Testis (tissue), 3 donors: ENCODE results near the gene RBM17. TPM values are rescaled to one million over a fixed set of nuclear protein-coding genes. Genes with fewer than 3 reads are reported as not detected.

ENCODE experiments used
- DNase-seq: peaks from one replicate; pipeline ENCODE4 v3.0.0-alpha.2; 2019
- H3K27ac ChIP-seq, 2 donors: fragments of 200-600 bp; sonication (generic); one replicate each; pipeline ENCODE4 v1.5.1; 2019
- H3K27me3 ChIP-seq: fragments of 200-600 bp; sonication (generic); one replicate; pipeline ENCODE4 v1.5.1; 2019
- H3K36me3 ChIP-seq: fragments of 200-600 bp; sonication (generic); one replicate; pipeline ENCODE4 v1.5.1; 2017; ENCODE audit warnings: low read depth; ENCODE audit errors: missing control alignments
- H3K4me1 ChIP-seq: fragments of 200-600 bp; sonication (generic); one replicate; pipeline ENCODE4 v1.5.1; 2019
- H3K4me3 ChIP-seq, 2 donors: fragments of 200-600 bp; sonication (generic); one replicate each; pipeline ENCODE4 v1.5.1; 2017 to 2019
- H3K9me3 ChIP-seq: fragments of 200-600 bp; sonication (generic); one replicate; pipeline ENCODE4 v1.5.1; 2017
- POLR2A ChIP-seq: fragments of 450-650 bp; IDR thresholded peaks from one replicate; pipeline ENCODE4 v1.6.1; 2017; ENCODE audit warnings: antibody characterized with exemption, mild to moderate bottlenecking, moderate library complexity
- WGBS, 2 donors: methylation state at CpG; one replicate each; pipeline ENCODE4 v1.1.5; 2018; 5-methylcytosine and 5-hydroxymethylcytosine counted together
- intact Hi-C: fragments of 100-400 bp; cut with DNase I; formaldehyde crosslinking; loops from one replicate; pipeline ENCODE4 v1.15.1; 2023; ENCODE audit warnings: low total_unique reads
- polyA plus RNA-seq: library from polyadenylated mRNA; stranded (reverse); fragments of 350-450 nt; fragmentation: Illumina TruSeq; extraction: RNeasy Lipid Tissue Mini Kit (QIAGEN cat#74804); gene quantifications from one replicate; pipeline ENCODE4 v1.2.3, GENCODE V29; 2014; ENCODE audit warnings: low read depth, low replicate concordance; ENCODE audit not compliant: insufficient read depth
- total RNA-seq, 2 donors: library from RNA; depleted of rRNA; stranded (reverse); fragments of >200 nt; gene quantifications; one replicate each; pipeline ENCODE4 v1.2.3, GENCODE V29; 2016
- TF ChIP-seq, protein P1 (sequence below), 3 experiments: fragments of 450-650 bp in 2 of 3; fragments of 200-600 bp in 1 of 3; sonication (generic) in 1 of 3; IDR thresholded peaks; one replicate each; pipeline ENCODE4 v1.5.1; 2016 to 2019; ENCODE audit warnings: antibody characterized with exemption in 3 of 3, mild to moderate bottlenecking in 2 of 3, moderate library complexity in 1 of 3

RBM17 gene
- total and polyA plus RNA-seq, 3 donors from 2014 or later: 114 to 145 (median 121) TPM

DNA sequence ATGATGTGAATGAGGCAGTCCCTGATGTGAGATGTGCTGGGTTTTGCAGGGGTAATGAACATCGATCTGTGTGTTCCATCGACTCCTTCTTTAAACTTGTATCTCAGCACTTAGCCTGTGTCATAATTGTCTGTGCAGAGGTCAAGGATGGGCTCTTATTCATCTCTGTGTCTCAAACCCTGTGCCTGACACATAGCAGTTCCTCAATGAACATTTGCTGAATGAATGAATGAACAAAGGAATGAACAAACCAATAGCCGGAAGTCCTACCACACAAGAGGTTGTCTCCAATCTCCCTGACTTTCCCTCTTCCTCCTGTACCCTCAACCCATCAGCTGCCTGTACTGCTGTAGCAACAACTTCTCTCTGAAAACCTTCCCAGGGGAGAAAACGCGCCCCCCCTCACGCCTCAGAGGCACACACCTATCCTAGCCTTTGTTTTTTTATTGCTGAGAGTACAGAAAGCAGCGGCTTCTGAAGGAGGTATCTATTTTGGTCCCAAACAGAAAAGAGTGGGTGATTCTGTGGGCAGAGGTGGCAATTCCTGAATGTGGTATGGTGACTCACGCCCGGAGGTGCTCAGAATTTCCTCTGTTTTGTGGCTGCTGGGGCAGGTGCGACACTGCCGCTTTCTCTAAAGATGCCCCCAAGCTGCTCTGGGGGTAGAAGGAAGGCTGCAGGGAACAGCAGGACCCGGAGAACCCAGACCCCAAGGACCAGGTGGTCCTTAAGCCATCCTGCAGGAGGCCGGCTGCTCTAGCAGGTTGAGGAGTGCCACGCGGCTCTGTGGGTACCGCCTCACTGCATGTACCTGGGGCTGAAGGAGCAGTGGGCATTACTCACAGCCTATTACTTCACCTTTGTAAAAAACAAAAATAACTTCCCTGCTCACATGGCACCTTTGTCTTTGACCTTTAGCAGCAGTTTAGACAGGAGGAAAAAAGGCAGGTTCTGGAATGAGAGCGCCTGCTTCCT is 36.3 kb upstream of the RBM17 start:
- no peaks in the 10 kb centered on the region for H3K27me3 ChIP-seq
- H3K9me3 ChIP-seq: no peaks in the 10 kb centered on the region
- no peaks in the 10 kb centered on the region for H3K4me1 ChIP-seq
- H3K4me3 ChIP-seq: no peak overlapping the region
- no peaks in the 10 kb centered on the region for H3K36me3 ChIP-seq
- no peak for DNase-seq
- intact Hi-C loops: no loop called here
- TF ChIP-seq, protein P1, sequence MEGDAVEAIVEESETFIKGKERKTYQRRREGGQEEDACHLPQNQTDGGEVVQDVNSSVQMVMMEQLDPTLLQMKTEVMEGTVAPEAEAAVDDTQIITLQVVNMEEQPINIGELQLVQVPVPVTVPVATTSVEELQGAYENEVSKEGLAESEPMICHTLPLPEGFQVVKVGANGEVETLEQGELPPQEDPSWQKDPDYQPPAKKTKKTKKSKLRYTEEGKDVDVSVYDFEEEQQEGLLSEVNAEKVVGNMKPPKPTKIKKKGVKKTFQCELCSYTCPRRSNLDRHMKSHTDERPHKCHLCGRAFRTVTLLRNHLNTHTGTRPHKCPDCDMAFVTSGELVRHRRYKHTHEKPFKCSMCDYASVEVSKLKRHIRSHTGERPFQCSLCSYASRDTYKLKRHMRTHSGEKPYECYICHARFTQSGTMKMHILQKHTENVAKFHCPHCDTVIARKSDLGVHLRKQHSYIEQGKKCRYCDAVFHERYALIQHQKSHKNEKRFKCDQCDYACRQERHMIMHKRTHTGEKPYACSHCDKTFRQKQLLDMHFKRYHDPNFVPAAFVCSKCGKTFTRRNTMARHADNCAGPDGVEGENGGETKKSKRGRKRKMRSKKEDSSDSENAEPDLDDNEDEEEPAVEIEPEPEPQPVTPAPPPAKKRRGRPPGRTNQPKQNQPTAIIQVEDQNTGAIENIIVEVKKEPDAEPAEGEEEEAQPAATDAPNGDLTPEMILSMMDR (IDR thresholded peaks at IDR 0.05): no peak
- no peak for TF ChIP-seq POLR2A
- no peak overlapping the region for H3K27ac ChIP-seq
- 90 to 92% methylated on average over 17 of the region's 17 CpGs for WGBS, 2 donors

GRCh38 chr10:6053303-6053702 is 35.5 kb upstream of the RBM17 start:
- intact Hi-C loops: no loop called here
- H3K4me3 ChIP-seq: no peak overlapping the region
- no peaks in the 10 kb centered on the region for H3K36me3 ChIP-seq
- no peak for DNase-seq
- no peaks in the 10 kb centered on the region for H3K9me3 ChIP-seq
- no peak for TF ChIP-seq POLR2A
- TF ChIP-seq, protein P1 (IDR thresholded peaks at IDR 0.05): no peak
- H3K27ac ChIP-seq: no peak overlapping the region
- no peaks in the 10 kb centered on the region for H3K4me1 ChIP-seq
- H3K27me3 ChIP-seq: no peaks in the 10 kb centered on the region
- WGBS, 2 donors: 78 to 89% methylated on average over 4 of the region's 4 CpGs

DNA sequence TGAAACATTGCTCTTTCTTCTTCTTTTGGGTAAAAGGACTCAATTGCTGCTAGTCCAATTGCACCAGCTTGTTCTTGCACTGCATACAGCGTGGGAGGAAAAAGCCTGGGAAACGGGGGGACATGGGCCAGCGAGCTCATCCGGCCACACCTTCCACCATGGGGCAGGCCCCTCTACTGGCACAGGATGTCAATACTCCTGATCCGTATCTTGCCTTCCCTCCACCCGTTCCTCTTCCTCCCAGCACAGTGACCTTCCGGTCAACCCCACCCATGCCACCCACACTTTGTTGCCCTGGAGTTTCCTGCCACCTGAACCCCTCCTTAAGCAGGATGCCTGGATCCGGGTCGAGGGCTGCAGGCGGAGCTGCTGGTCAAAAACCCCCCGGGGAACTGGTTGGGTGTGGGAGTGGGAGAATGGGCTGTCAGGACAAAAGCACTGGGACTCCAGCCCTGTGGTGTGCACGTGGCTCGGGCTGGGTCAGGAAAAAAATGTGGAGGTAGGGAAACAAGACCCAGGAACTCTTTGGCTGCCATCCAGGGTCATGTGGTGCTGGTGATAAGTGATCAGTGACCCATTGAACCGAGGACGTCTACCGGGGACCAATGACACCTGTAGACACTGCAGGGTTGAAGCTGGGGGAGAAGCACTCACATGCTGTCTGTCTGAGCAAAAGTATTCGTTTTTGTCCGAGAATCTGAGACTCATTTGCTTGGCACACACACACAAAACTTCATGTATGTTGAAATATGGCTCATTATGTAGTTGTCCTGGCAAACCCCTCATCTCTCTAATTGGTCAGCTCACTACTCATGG is 34.8 kb upstream of the RBM17 start:
- DNase-seq: no peak
- no peak for TF ChIP-seq POLR2A
- TF ChIP-seq, protein P1 (IDR thresholded peaks at IDR 0.05): no peak
- 67 to 74% methylated on average over 18 of the region's 18 CpGs for WGBS, 2 donors
- intact Hi-C loops: no loop called here
- Histone ChIP-seq H3K9me3 (no peaks in the 10 kb centered on the region), H3K4me3 (no peak overlapping the region), H3K27me3 (no peaks in the 10 kb centered on the region), H3K4me1 (no peaks in the 10 kb centered on the region), H3K27ac (no peak overlapping the region), H3K36me3 (no peaks in the 10 kb centered on the region)

- no peaks in the 10 kb centered on the region for H3K36me3 ChIP-seq
- 95 to 96% methylated on average over 5 of the region's 5 CpGs for WGBS, 2 donors
- DNase-seq: no peak
- H3K9me3 ChIP-seq: no peaks in the 10 kb centered on the region
- H3K27me3 ChIP-seq: no peaks in the 10 kb centered on the region
- H3K4me3 ChIP-seq: no peak overlapping the region
- no peak for TF ChIP-seq POLR2A
- H3K4me1 ChIP-seq: no peaks in the 10 kb centered on the region
- H3K27ac ChIP-seq: no peak overlapping the region
- intact Hi-C loops: no loop called here
These were observed 34.0 kb upstream of the RBM17 start for GRCh38 chr10:6054884-6055283.

DNA sequence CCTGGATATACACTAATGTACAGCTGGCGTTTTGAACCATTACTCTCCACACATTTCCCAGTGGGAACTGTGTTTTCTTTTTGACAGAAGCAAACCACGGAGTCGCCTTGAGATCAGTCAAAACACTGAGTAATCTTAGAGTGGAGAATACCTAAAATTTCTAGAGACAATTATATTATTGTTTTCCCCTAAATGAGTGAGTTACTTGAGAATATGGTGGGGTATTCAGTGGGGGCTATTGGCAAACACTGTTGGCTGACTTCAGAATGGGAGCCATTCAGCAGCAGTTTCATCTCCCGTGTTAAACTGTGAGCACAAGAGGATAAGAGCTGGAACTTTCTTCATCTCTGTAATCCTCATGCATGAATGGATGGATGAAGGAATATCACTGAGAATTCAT is 32.9 kb upstream of the RBM17 start:
- WGBS, 2 donors: 80 to 85% methylated on average over 4 of the region's 4 CpGs
- Histone ChIP-seq H3K4me1 (no peaks in the 10 kb centered on the region), H3K4me3 (no peak overlapping the region), H3K9me3 (no peaks in the 10 kb centered on the region), H3K27me3 (no peaks in the 10 kb centered on the region), H3K36me3 (no peaks in the 10 kb centered on the region), H3K27ac (no peak overlapping the region)
- no peak for TF ChIP-seq POLR2A
- TF ChIP-seq, protein P1 (IDR thresholded peaks at IDR 0.05): no peak
- DNase-seq: no peak
- intact Hi-C loops: no loop called here
